T1000 (cell line): ENCODE measurements around the gene ZNF708.
"Not testable (repeated sequence)": the region's sequence is repeated elsewhere in the genome, so short reads cannot be mapped to it uniquely, and the experiment has no call there.

Source experiments
- DNase-seq: peaks from one replicate; lab custom pipeline; 2025; ENCODE audit warnings: mixed read lengths; lab: John Stamatoyannopoulos, UW

The ZNF708 gene

GRCh38 chr19:21260164-21260847, 68.9 kb downstream of the ZNF708 start:
- no peak for DNase-seq

GRCh38 chr19:21259421-21260124, 69.6 kb downstream of the ZNF708 start:
- DNase-seq, result not testable (repeated sequence)

- no peak for DNase-seq
These were observed 72.5 kb downstream of the ZNF708 start for GRCh38 chr19:21256722-21257121.
